PC-3 (cell line): Measurements from ENCODE around the gene SCAP. TPM values are rescaled to one million over a fixed set of nuclear protein-coding genes. Genes with fewer than 3 reads are reported as not detected.

Experiments
- ATAC-seq: fragments of 200-7000 bp; cut with Tn5 transposase; 2 replicates; pipeline ENCODE4 v1.9.1; 2020; ENCODE audit warnings: mild to moderate bottlenecking, moderate library complexity
- BruUV-seq: library from RNA; stranded (reverse); fragments of 400-500 nt; replicated peaks from 2 replicates; lab custom pipeline; 2021; lab: Mats Ljungman, UMichigan
- CTCF ChIA-PET: fragments of 300-600 bp; sonication (Branson Sonifier 250); formaldehyde crosslinking; loops from one replicate; lab custom pipeline; 2022; ENCODE audit warnings: antibody characterized with exemption; lab: Charles Lee
- POLR2A ChIA-PET: fragments of 300-600 bp; sonication (Branson Sonifier 250); formaldehyde crosslinking; loops from one replicate; lab custom pipeline; 2022; ENCODE audit warnings: antibody characterized with exemption; ENCODE audit not compliant: unreplicated experiment; lab: Charles Lee
- DNase-seq: peaks from one replicate; pipeline ENCODE4 v3.0.0-alpha.2; 2015
- H2AFZ ChIP-seq: fragments of 300-600 bp; sonication (generic); 2 replicates; pipeline ENCODE4 v1.6.0; 2016; ENCODE audit warnings: antibody characterized with exemption, low read length
- H3F3A ChIP-seq: fragments of 300-600 bp; sonication (generic); one replicate; pipeline ENCODE4 v1.6.0; 2017; ENCODE audit warnings: antibody characterized with exemption, low read length, control low read depth, mild to moderate bottlenecking; ENCODE audit not compliant: unreplicated experiment
- H3K27ac ChIP-seq: fragments of 300-600 bp; sonication (generic); 2 replicates; pipeline ENCODE4 v1.5.1; 2016; ENCODE audit warnings: mild to moderate bottlenecking, low read length
- H3K27me3 ChIP-seq: fragments of 300-600 bp; sonication (generic); 2 replicates; pipeline ENCODE4 v1.6.1; 2016; ENCODE audit warnings: low read length, mixed read lengths
- H3K36me3 ChIP-seq: fragments of 300-600 bp; sonication (generic); 2 replicates; pipeline ENCODE4 v1.6.1; 2016; ENCODE audit warnings: low read depth, mixed run types, low read length, mixed read lengths
- H3K4me1 ChIP-seq: fragments of 300-600 bp; sonication (generic); 2 replicates; pipeline ENCODE4 v1.5.1; 2016; ENCODE audit warnings: low read length; ENCODE audit not compliant: insufficient read depth
- H3K4me2 ChIP-seq: fragments of 300-600 bp; sonication (generic); 2 replicates; pipeline ENCODE4 v1.6.0; 2016; ENCODE audit warnings: low read length
- H3K4me3 ChIP-seq: fragments of 300-600 bp; sonication (generic); 2 replicates; pipeline ENCODE4 v1.5.1; 2016; ENCODE audit warnings: mild to moderate bottlenecking, low read length, mixed read lengths
- H3K79me2 ChIP-seq: fragments of 300-600 bp; sonication (generic); 2 replicates; pipeline ENCODE4 v1.6.1; 2017; ENCODE audit warnings: low read length, mixed read lengths
- H3K9ac ChIP-seq: fragments of 300-600 bp; sonication (generic); 2 replicates; pipeline ENCODE4 v1.6.0; 2016; ENCODE audit warnings: mild to moderate bottlenecking, low read length
- H3K9me2 ChIP-seq: fragments of 300-600 bp; sonication (generic); replicated peaks from 2 replicates; pipeline ENCODE4 v1.6.1; 2016; ENCODE audit warnings: mixed run types, low read length, mixed read lengths
- H3K9me3 ChIP-seq: fragments of 300-600 bp; sonication (generic); 2 replicates; pipeline ENCODE4 v1.6.1; 2016; ENCODE audit warnings: low read length, mixed read lengths
- H4K20me1 ChIP-seq: fragments of 300-600 bp; sonication (generic); 2 replicates; pipeline ENCODE4 v1.6.1; 2016; ENCODE audit warnings: low read length, mixed read lengths
- EZH2 ChIP-seq: fragments of 300-600 bp; sonication (generic); IDR thresholded peaks from one replicate; pipeline ENCODE4 v1.6.1; 2017; ENCODE audit warnings: antibody characterized with exemption, mild to moderate bottlenecking, low read length; ENCODE audit not compliant: unreplicated experiment
- EZH2phosphoT487 ChIP-seq: fragments of 300-600 bp; sonication (generic); IDR thresholded peaks from 2 replicates; pipeline ENCODE4 v1.6.1; 2018; ENCODE audit warnings: mild to moderate bottlenecking, antibody characterized with exemption, low read length, borderline replicate concordance
- intact Hi-C: fragments of 100-400 bp; cut with micrococcal nuclease; formaldehyde crosslinking; loops from 2 replicates; pipeline ENCODE4 v1.9.0; 2023
- total RNA-seq: library from RNA; depleted of rRNA; stranded (reverse); fragments of >200 nt; gene quantifications from 2 replicates; pipeline ENCODE4 v1.2.3, GENCODE V29; 2014
- TF ChIP-seq, protein P1 (sequence below): fragments of 300-600 bp; sonication (generic); conservative IDR thresholded peaks from 2 replicates; pipeline ENCODE4 v1.5.1; 2017; ENCODE audit warnings: antibody characterized with exemption, low read depth, mild to moderate bottlenecking, low read length

Gene SCAP
- total RNA-seq, 1 experiment from 2014 or later, result 84.7 TPM

DNA sequence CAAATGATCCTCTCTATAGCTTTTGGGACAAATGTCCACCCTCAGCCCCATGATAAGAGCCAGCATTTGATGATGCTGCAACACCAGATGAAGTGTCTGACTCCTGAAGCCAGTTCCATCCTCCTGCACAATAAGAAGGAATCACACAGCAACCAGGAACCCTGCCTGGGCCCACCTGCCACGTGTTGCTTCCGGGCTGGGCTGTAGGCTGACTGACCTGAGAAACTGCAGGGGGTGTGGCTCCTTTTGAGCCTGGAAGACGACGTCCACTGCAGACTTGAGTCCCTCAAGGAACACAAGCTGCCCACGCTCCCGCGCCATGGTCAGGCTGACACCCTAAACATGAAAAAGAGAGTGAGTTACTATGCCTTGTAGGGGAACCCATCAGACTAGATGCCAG lies 28.4 kb upstream of the SCAP start:
- Histone ChIP-seq H3K4me2 (no peak overlapping the region), H3K9me2 (no peaks in the 10 kb centered on the region), H3K4me3 (no peak overlapping the region), H3K27ac (no peak overlapping the region), H3K4me1 (no peaks in the 10 kb centered on the region), H3F3A (no peaks in the 10 kb centered on the region), H3K79me2 (no peaks in the 10 kb centered on the region), H4K20me1 (no peaks in the 10 kb centered on the region), H3K27me3 (no peaks in the 10 kb centered on the region), H3K36me3 (peaks cover 24% of the 10 kb centered on the region), H2AFZ (no peak overlapping the region), H3K9ac (no peak overlapping the region), H3K9me3 (no peaks in the 10 kb centered on the region)
- TF ChIP-seq EZH2phosphoT487, result no peak
- TF ChIP-seq, protein P1, sequence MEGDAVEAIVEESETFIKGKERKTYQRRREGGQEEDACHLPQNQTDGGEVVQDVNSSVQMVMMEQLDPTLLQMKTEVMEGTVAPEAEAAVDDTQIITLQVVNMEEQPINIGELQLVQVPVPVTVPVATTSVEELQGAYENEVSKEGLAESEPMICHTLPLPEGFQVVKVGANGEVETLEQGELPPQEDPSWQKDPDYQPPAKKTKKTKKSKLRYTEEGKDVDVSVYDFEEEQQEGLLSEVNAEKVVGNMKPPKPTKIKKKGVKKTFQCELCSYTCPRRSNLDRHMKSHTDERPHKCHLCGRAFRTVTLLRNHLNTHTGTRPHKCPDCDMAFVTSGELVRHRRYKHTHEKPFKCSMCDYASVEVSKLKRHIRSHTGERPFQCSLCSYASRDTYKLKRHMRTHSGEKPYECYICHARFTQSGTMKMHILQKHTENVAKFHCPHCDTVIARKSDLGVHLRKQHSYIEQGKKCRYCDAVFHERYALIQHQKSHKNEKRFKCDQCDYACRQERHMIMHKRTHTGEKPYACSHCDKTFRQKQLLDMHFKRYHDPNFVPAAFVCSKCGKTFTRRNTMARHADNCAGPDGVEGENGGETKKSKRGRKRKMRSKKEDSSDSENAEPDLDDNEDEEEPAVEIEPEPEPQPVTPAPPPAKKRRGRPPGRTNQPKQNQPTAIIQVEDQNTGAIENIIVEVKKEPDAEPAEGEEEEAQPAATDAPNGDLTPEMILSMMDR, result no peak
- TF ChIP-seq EZH2, result no peak
- intact Hi-C loops, result no loop called here
- BruUV-seq, result no TSS peak
- ChIA-PET CTCF (no interaction called here), POLR2A (no interaction called here)
- ATAC-seq (no peak), DNase-seq (no peak)

DNA sequence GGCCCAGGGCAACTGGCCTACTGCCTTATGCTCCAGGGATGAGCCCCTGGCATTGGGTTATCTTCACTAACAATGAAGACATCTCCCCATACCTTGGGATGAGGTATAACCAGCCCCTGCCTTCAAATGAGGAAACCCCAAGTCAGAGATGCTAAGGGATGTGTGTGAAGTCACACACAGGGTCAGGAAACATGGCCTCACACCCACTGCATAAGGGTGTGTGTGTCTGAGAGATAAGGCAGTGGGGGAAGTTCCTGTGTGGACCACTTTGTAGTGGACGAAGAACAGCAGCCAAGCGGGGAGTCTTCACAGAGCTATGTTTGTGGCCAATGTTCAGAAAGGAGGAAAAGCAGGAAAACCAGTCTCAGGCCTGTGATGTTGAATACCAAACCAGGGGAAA lies 27.3 kb upstream of the SCAP start:
- H3K79me2 ChIP-seq, result no peaks in the 10 kb centered on the region
- ChIA-PET CTCF (no interaction called here), POLR2A (no interaction called here)
- no peaks in the 10 kb centered on the region for H4K20me1 ChIP-seq
- H3K27me3 ChIP-seq, result no peaks in the 10 kb centered on the region
- H3K36me3 ChIP-seq, result peaks cover 29% of the 10 kb centered on the region
- intact Hi-C loops, result no loop called here
- H3K4me1 ChIP-seq, result no peaks in the 10 kb centered on the region
- H3K9me2 ChIP-seq, result no peaks in the 10 kb centered on the region
- ATAC-seq (no peak), DNase-seq (no peak)
- no peak overlapping the region for H3K9ac ChIP-seq
- no peak overlapping the region for H3K4me3 ChIP-seq
- no peak overlapping the region for H3K27ac ChIP-seq
- no peak overlapping the region for H2AFZ ChIP-seq
- no TSS peak for BruUV-seq
- H3F3A ChIP-seq, result no peaks in the 10 kb centered on the region
- H3K4me2 ChIP-seq, result no peak overlapping the region
- TF ChIP-seq, protein P1, result no peak
- no peaks in the 10 kb centered on the region for H3K9me3 ChIP-seq

DNA sequence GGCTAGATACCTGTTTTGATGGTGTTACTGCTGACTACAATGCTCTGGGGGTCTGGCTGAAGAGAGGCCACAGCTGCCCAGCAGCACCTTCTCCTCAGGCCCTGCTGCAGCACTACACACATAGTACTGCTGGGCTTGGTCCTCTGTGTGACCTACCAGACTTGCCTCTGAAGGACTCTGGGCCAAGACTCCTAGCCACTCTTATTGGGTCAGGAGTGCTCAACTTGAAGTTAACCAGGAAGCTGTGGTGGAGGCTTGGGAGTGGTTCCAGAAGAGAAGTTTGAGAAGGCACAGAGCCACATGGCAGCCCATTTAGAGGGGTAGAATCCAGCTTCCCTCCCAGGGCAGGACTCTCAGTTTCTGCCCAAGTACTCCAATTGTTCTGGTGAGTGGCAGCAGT lies 21.2 kb upstream of the SCAP start:
- H3K27ac ChIP-seq, result no peak overlapping the region
- DNase-seq, result no peak
- CTCF ChIA-PET, result no interaction called here
- H3K36me3 ChIP-seq, result peaks cover 34% of the 10 kb centered on the region
- H2AFZ ChIP-seq, result no peak overlapping the region
- H3K9me3 ChIP-seq, result no peaks in the 10 kb centered on the region
- no peaks in the 10 kb centered on the region for H3K4me1 ChIP-seq
- no peaks in the 10 kb centered on the region for H3K9me2 ChIP-seq
- intact Hi-C loops, result no loop called here
- H4K20me1 ChIP-seq, result no peaks in the 10 kb centered on the region
- BruUV-seq, result no TSS peak
- ATAC-seq, result no peak
- H3K9ac ChIP-seq, result no peak overlapping the region
- TF ChIP-seq EZH2, result no peak
- TF ChIP-seq EZH2phosphoT487, result no peak
- TF ChIP-seq, protein P1, result no peak
- H3K4me3 ChIP-seq, result no peak overlapping the region
- H3K27me3 ChIP-seq, result no peaks in the 10 kb centered on the region
- no peaks in the 10 kb centered on the region for H3F3A ChIP-seq
- POLR2A ChIA-PET, result no interaction called here
- H3K4me2 ChIP-seq, result no peak overlapping the region
- no peaks in the 10 kb centered on the region for H3K79me2 ChIP-seq
